PC-3 (cell line): ENCODE measurements around the gene ZNF629. TPM values are rescaled to one million over a fixed set of nuclear protein-coding genes. Genes with fewer than 3 reads are reported as not detected.

Experiments used
- ATAC-seq: fragments of 200-7000 bp; cut with Tn5 transposase; 2 replicates; pipeline ENCODE4 v1.9.1; 2020; ENCODE audit warnings: mild to moderate bottlenecking, moderate library complexity
- BruUV-seq: library from RNA; stranded (reverse); fragments of 400-500 nt; replicated peaks from 2 replicates; lab custom pipeline; 2021; lab: Mats Ljungman, UMichigan
- CTCF ChIA-PET: fragments of 300-600 bp; sonication (Branson Sonifier 250); formaldehyde crosslinking; loops from one replicate; lab custom pipeline; 2022; ENCODE audit warnings: antibody characterized with exemption; lab: Charles Lee
- POLR2A ChIA-PET: fragments of 300-600 bp; sonication (Branson Sonifier 250); formaldehyde crosslinking; loops from one replicate; lab custom pipeline; 2022; ENCODE audit warnings: antibody characterized with exemption; ENCODE audit not compliant: unreplicated experiment; lab: Charles Lee
- DNase-seq: peaks from one replicate; pipeline ENCODE4 v3.0.0-alpha.2; 2015
- H2AFZ ChIP-seq: fragments of 300-600 bp; sonication (generic); 2 replicates; pipeline ENCODE4 v1.6.0; 2016; ENCODE audit warnings: antibody characterized with exemption, low read length
- H3F3A ChIP-seq: fragments of 300-600 bp; sonication (generic); one replicate; pipeline ENCODE4 v1.6.0; 2017; ENCODE audit warnings: antibody characterized with exemption, low read length, control low read depth, mild to moderate bottlenecking; ENCODE audit not compliant: unreplicated experiment
- H3K27ac ChIP-seq: fragments of 300-600 bp; sonication (generic); 2 replicates; pipeline ENCODE4 v1.5.1; 2016; ENCODE audit warnings: mild to moderate bottlenecking, low read length
- H3K27me3 ChIP-seq: fragments of 300-600 bp; sonication (generic); 2 replicates; pipeline ENCODE4 v1.6.1; 2016; ENCODE audit warnings: low read length, mixed read lengths
- H3K36me3 ChIP-seq: fragments of 300-600 bp; sonication (generic); 2 replicates; pipeline ENCODE4 v1.6.1; 2016; ENCODE audit warnings: low read depth, mixed run types, low read length, mixed read lengths
- H3K4me1 ChIP-seq: fragments of 300-600 bp; sonication (generic); 2 replicates; pipeline ENCODE4 v1.5.1; 2016; ENCODE audit warnings: low read length; ENCODE audit not compliant: insufficient read depth
- H3K4me2 ChIP-seq: fragments of 300-600 bp; sonication (generic); 2 replicates; pipeline ENCODE4 v1.6.0; 2016; ENCODE audit warnings: low read length
- H3K4me3 ChIP-seq: fragments of 300-600 bp; sonication (generic); 2 replicates; pipeline ENCODE4 v1.5.1; 2016; ENCODE audit warnings: mild to moderate bottlenecking, low read length, mixed read lengths
- H3K79me2 ChIP-seq: fragments of 300-600 bp; sonication (generic); 2 replicates; pipeline ENCODE4 v1.6.1; 2017; ENCODE audit warnings: low read length, mixed read lengths
- H3K9ac ChIP-seq: fragments of 300-600 bp; sonication (generic); 2 replicates; pipeline ENCODE4 v1.6.0; 2016; ENCODE audit warnings: mild to moderate bottlenecking, low read length
- H3K9me2 ChIP-seq: fragments of 300-600 bp; sonication (generic); replicated peaks from 2 replicates; pipeline ENCODE4 v1.6.1; 2016; ENCODE audit warnings: mixed run types, low read length, mixed read lengths
- H3K9me3 ChIP-seq: fragments of 300-600 bp; sonication (generic); 2 replicates; pipeline ENCODE4 v1.6.1; 2016; ENCODE audit warnings: low read length, mixed read lengths
- H4K20me1 ChIP-seq: fragments of 300-600 bp; sonication (generic); 2 replicates; pipeline ENCODE4 v1.6.1; 2016; ENCODE audit warnings: low read length, mixed read lengths
- EZH2 ChIP-seq: fragments of 300-600 bp; sonication (generic); IDR thresholded peaks from one replicate; pipeline ENCODE4 v1.6.1; 2017; ENCODE audit warnings: antibody characterized with exemption, mild to moderate bottlenecking, low read length; ENCODE audit not compliant: unreplicated experiment
- EZH2phosphoT487 ChIP-seq: fragments of 300-600 bp; sonication (generic); IDR thresholded peaks from 2 replicates; pipeline ENCODE4 v1.6.1; 2018; ENCODE audit warnings: mild to moderate bottlenecking, antibody characterized with exemption, low read length, borderline replicate concordance
- intact Hi-C: fragments of 100-400 bp; cut with micrococcal nuclease; formaldehyde crosslinking; loops from 2 replicates; pipeline ENCODE4 v1.9.0; 2023
- total RNA-seq: library from RNA; depleted of rRNA; stranded (reverse); fragments of >200 nt; gene quantifications from 2 replicates; pipeline ENCODE4 v1.2.3, GENCODE V29; 2014
- TF ChIP-seq, protein P1 (sequence below): fragments of 300-600 bp; sonication (generic); conservative IDR thresholded peaks from 2 replicates; pipeline ENCODE4 v1.5.1; 2017; ENCODE audit warnings: antibody characterized with exemption, low read depth, mild to moderate bottlenecking, low read length

Gene ZNF629
- total RNA-seq, 1 experiment from 2014 or later, result 7.8 TPM

DNA sequence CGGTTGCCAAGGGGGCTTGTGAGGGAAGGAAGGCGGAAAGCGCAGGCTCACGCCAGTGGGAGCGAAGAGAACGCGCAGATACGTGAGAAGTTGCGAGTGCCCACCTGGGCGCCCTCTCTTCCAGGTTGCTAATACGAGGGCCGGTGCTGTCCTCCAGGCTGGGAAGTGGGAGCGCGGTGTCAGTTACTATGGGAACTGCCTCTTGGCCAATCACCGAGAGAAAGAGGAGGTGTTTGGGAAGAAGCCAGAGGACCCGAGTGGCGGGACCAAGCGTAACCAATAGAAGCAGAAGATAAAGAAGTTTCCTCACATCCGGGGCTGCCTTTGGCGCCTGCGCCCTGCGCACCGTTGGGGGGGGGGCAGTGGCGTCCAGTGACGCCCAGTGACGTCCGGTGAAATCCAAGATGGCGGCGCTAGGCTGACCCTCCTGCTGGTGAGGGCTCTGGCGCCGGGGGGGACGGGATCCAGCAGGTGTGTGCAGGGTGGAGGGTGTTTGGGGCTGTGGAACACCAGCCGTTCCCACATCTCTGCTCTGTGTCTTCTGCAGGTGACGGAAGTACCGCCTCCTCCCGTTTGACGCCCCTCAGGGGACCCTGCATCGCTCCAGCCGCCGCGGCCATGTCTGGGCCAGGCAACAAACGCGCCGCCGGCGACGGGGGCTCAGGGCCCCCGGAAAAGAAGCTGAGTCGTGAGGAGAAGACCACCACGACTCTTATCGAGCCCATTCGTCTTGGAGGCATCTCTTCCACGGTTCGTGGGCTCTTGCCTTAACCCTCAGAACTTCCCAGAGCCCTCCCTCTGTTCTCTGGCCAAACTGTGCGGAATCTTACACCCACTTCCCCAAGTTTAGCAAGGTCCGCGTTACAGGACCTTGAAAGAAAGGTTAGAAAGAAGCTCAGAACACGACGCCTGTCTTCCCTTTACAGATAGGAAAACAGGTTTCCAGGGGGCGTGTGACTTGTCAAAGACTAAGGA lies 24.8 kb downstream of the ZNF629 start, which contains the start of the genes CFAP119 and RNF40:
Gene CFAP119, minus strand, starts transcription at position 135 of the 975 bp plus-strand sequence. CDS start 314 bp downstream, outside the sequence.
Gene RNF40, plus strand, starts transcription at position 395 of the 975 bp plus-strand sequence. Its CDS starts 224 bp downstream, at position 619.
- Histone ChIP-seq H3K9ac (peak within 1 kb of the TSS; percentile 84), H3K9me2 (no peaks in the 10 kb centered on the region), H3K4me3 (peak within 1 kb of the TSS; percentile 82), H3K27me3 (no peaks in the 10 kb centered on the region), H3K27ac (peak within 1 kb of the TSS; percentile 27), H3K4me1 (peaks cover 20% of the 10 kb centered on the region), H2AFZ (peak within 1 kb of the TSS; percentile 78), H4K20me1 (peaks cover 4% of the 10 kb centered on the region; the same call in 1 of the 2 replicates), H3F3A (no peaks in the 10 kb centered on the region), H3K9me3 (no peaks in the 10 kb centered on the region), H3K36me3 (peaks cover 16% of the 10 kb centered on the region; the same call in 1 of the 2 replicates), H3K4me2 (peak within 1 kb of the TSS; percentile 93), H3K79me2 (peaks cover 33% of the 10 kb centered on the region)
- intact Hi-C loops, result loop anchor here (2.0 to 5.0 kb wide), 2 partner anchors 21 to 105 kb away; partner anchors contain the start of gene FBRS
- peak; percentile 96 for DNase-seq
- ChIA-PET POLR2A (no interaction called here), CTCF (interaction anchor here (0.5 kb wide), 1 partner anchor 170 kb away, joined by 6 read pairs; no protein-coding TSS in a partner anchor)
- TF ChIP-seq EZH2phosphoT487, result no peak
- TSS peak; percentile 72 for BruUV-seq
- ATAC-seq, result peak; percentile 90

DNA sequence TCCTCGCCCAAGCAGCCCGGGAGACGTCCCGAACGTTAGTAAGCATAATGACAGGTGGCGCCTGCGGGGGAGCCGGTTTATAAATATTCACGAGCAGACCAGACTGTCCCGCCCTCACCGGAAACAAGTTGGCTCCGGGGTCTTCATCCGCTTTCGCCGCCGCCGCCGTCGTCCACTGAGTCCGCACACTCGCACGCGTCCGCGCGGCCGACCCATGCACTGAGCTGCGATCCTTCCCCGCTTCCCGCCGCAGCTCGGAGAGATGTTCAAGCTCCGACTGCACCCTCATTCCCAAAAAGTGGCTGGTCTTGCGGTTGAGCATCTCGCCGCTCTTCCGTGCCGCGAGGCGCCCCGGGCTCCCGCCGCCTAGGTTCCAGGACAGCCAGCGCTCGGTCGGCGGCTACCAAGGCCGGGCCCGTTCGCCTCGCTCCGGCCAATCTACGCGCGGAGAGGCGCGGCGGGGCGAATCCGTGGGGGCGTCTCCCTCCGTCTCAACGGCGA lies 25.5 kb downstream of the ZNF629 start:
- ChIA-PET CTCF (no interaction called here), POLR2A (no interaction called here)
- no peaks in the 10 kb centered on the region for H3K9me2 ChIP-seq
- no peak for TF ChIP-seq EZH2phosphoT487
- no peak for TF ChIP-seq EZH2
- TF ChIP-seq, protein P1, sequence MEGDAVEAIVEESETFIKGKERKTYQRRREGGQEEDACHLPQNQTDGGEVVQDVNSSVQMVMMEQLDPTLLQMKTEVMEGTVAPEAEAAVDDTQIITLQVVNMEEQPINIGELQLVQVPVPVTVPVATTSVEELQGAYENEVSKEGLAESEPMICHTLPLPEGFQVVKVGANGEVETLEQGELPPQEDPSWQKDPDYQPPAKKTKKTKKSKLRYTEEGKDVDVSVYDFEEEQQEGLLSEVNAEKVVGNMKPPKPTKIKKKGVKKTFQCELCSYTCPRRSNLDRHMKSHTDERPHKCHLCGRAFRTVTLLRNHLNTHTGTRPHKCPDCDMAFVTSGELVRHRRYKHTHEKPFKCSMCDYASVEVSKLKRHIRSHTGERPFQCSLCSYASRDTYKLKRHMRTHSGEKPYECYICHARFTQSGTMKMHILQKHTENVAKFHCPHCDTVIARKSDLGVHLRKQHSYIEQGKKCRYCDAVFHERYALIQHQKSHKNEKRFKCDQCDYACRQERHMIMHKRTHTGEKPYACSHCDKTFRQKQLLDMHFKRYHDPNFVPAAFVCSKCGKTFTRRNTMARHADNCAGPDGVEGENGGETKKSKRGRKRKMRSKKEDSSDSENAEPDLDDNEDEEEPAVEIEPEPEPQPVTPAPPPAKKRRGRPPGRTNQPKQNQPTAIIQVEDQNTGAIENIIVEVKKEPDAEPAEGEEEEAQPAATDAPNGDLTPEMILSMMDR, result no peak
- H3K9me3 ChIP-seq, result no peaks in the 10 kb centered on the region
- DNase-seq (peak; percentile 28), ATAC-seq (peak; percentile 48)
- H3K4me1 ChIP-seq, result peaks cover 20% of the 10 kb centered on the region
- BruUV-seq, result TSS peak; percentile 57
- H3F3A ChIP-seq, result no peaks in the 10 kb centered on the region
- H3K4me3 ChIP-seq, result peak overlapping the region; percentile 82
- H3K9ac ChIP-seq, result peak overlapping the region; percentile 71
- peak overlapping the region; percentile 27 for H3K27ac ChIP-seq
- peaks cover 16% of the 10 kb centered on the region; the same call in 1 of the 2 replicates for H3K36me3 ChIP-seq
- peak overlapping the region; percentile 93 for H3K4me2 ChIP-seq
- peak overlapping the region; percentile 78 for H2AFZ ChIP-seq
- H4K20me1 ChIP-seq, result peaks cover 4% of the 10 kb centered on the region; the same call in 1 of the 2 replicates
- H3K79me2 ChIP-seq, result peaks cover 33% of the 10 kb centered on the region
- H3K27me3 ChIP-seq, result no peaks in the 10 kb centered on the region
- intact Hi-C loops, result loop anchor here (5.0 kb wide), 1 partner anchor 104 kb away; the partner anchor contains the start of gene FBRS
